Smooth muscle cell (in vitro differentiated cells): ENCODE measurements around the gene SLC6A11. TPM values are rescaled to one million over a fixed set of nuclear protein-coding genes. Genes with fewer than 3 reads are reported as not detected.

Source experiments
- DNase-seq: peaks from one replicate; lab custom pipeline; 2025; ENCODE audit not compliant: unreplicated experiment; lab: John Stamatoyannopoulos, UW
- H2AFZ ChIP-seq: fragments of 200-600 bp; sonication (generic); 2 replicates; pipeline ENCODE4 v1.6.0; 2016; ENCODE audit warnings: antibody characterized with exemption, low read depth, mild to moderate bottlenecking
- H3F3A ChIP-seq: fragments of 200-600 bp; sonication (generic); 2 replicates; pipeline ENCODE4 v1.6.0; 2017; ENCODE audit warnings: antibody characterized with exemption, low read depth
- H3K27ac ChIP-seq: fragments of 200-600 bp; sonication (generic); 2 replicates; pipeline ENCODE4 v1.5.1; 2016; ENCODE audit warnings: low read depth, mild to moderate bottlenecking
- H3K27me3 ChIP-seq: fragments of 200-600 bp; sonication (generic); 2 replicates; pipeline ENCODE4 v1.6.1; 2016; ENCODE audit warnings: low read depth, mild to moderate bottlenecking
- H3K36me3 ChIP-seq: fragments of 200-600 bp; sonication (generic); 2 replicates; pipeline ENCODE4 v1.5.1; 2016; ENCODE audit warnings: low read depth
- H3K4me1 ChIP-seq: fragments of 200-600 bp; sonication (generic); 2 replicates; pipeline ENCODE4 v1.5.1; 2016; ENCODE audit warnings: low read depth
- H3K4me2 ChIP-seq: fragments of 200-600 bp; sonication (generic); 2 replicates; pipeline ENCODE4 v1.6.0; 2016; ENCODE audit warnings: mild to moderate bottlenecking
- H3K4me3 ChIP-seq: fragments of 200-600 bp; sonication (generic); 2 replicates; pipeline ENCODE4 v1.5.1; 2016; ENCODE audit warnings: mild to moderate bottlenecking
- H3K79me2 ChIP-seq: fragments of 200-600 bp; sonication (generic); 2 replicates; pipeline ENCODE4 v1.6.0; 2016; ENCODE audit warnings: low read depth, mild to moderate bottlenecking
- H3K9ac ChIP-seq: fragments of 200-600 bp; sonication (generic); 2 replicates; pipeline ENCODE4 v1.6.0; 2016; ENCODE audit warnings: low read depth
- H3K9me3 ChIP-seq: fragments of 200-600 bp; sonication (generic); replicated peaks from 2 replicates; pipeline ENCODE4 v1.5.1; 2016; ENCODE audit warnings: low read depth
- H4K20me1 ChIP-seq: fragments of 200-600 bp; sonication (generic); 2 replicates; pipeline ENCODE4 v1.6.0; 2016; ENCODE audit warnings: low read depth
- WGBS: methylation state at CpG from one replicate; pipeline ENCODE4 v1.1.7; 2016; ENCODE audit warnings: low lambda C conversion rate; 5-methylcytosine and 5-hydroxymethylcytosine counted together
- polyA plus RNA-seq: library from polyadenylated mRNA; unstranded; fragments of >200 nt; fragmentation: Nextera tagmentation; extraction: Ambion mirVana; gene quantifications from 2 replicates; pipeline ENCODE4 v1.2.1, GENCODE V29; 2016
- total RNA-seq: library from RNA; depleted of rRNA; stranded (reverse); fragments of >200 nt; gene quantifications from 2 replicates; pipeline ENCODE4 v1.2.3, GENCODE V29; 2014
- TF ChIP-seq, protein P1 (sequence below): fragments of 200-600 bp; sonication (generic); IDR thresholded peaks from 2 replicates; pipeline ENCODE4 v1.5.1; 2017; ENCODE audit warnings: borderline replicate concordance, mild to moderate bottlenecking, antibody characterized with exemption; ENCODE audit not compliant: insufficient read depth, poor library complexity, severe bottlenecking

Gene SLC6A11
- total and polyA plus RNA-seq, 2 experiments from 2014 or later: not detected

DNA sequence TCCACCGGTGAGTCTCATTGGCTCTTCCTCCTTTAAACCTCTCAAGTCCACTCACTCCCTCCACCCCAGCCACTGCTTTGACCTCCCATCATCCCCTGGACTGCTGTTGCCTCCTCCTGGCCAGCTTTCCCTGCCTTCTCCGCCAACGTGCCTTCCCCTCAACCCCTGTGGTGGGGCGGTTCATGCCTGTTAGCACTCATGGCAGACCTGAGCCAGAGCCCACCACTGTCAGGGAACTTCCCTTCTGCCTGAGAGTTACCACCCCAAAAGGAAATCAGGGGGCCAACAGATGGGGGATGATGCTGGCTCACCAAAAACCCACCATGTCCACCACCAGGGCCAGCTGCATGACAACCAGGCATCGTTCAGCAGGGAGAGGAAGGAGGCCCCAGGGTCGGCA is 132.3 kb downstream of the SLC6A11 start:
- no peaks in the 10 kb centered on the region for H4K20me1 ChIP-seq
- H3K27me3 ChIP-seq: no peaks in the 10 kb centered on the region
- no peak overlapping the region for H3K9ac ChIP-seq
- no peaks in the 10 kb centered on the region for H3K9me3 ChIP-seq
- no peaks in the 10 kb centered on the region for H3K36me3 ChIP-seq
- no peaks in the 10 kb centered on the region for H3K79me2 ChIP-seq
- no peak for DNase-seq
- TF ChIP-seq, protein P1, sequence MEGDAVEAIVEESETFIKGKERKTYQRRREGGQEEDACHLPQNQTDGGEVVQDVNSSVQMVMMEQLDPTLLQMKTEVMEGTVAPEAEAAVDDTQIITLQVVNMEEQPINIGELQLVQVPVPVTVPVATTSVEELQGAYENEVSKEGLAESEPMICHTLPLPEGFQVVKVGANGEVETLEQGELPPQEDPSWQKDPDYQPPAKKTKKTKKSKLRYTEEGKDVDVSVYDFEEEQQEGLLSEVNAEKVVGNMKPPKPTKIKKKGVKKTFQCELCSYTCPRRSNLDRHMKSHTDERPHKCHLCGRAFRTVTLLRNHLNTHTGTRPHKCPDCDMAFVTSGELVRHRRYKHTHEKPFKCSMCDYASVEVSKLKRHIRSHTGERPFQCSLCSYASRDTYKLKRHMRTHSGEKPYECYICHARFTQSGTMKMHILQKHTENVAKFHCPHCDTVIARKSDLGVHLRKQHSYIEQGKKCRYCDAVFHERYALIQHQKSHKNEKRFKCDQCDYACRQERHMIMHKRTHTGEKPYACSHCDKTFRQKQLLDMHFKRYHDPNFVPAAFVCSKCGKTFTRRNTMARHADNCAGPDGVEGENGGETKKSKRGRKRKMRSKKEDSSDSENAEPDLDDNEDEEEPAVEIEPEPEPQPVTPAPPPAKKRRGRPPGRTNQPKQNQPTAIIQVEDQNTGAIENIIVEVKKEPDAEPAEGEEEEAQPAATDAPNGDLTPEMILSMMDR: no peak
- H3K4me3 ChIP-seq: no peak overlapping the region
- no peak overlapping the region for H2AFZ ChIP-seq
- H3K4me2 ChIP-seq: no peak overlapping the region
- 87% methylated on average over 6 of the region's 6 CpGs for WGBS
- no peak overlapping the region for H3K27ac ChIP-seq
- no peaks in the 10 kb centered on the region for H3F3A ChIP-seq
- H3K4me1 ChIP-seq: no peaks in the 10 kb centered on the region

DNA sequence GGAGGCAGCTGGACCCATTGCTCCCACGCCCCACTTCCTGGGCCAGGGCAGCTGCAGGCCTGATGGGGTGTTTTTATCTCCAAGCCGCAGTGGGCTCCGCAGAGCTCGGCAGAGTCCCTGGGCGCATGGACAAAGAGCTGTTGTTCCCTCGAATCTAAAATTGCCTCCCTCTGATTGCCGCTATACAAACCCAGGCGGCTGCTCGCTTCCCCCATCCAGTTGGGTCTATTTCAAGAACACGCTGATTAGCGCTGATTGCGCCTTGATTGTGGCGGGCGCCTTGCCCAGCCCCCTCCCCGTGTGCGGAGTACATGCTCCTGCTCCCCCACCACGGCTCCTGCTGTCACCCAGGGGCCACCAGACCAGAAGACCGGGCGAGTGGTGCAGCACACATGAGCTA is 133.2 kb downstream of the SLC6A11 start:
- Histone ChIP-seq H3K4me1 (no peaks in the 10 kb centered on the region), H3K27ac (no peak overlapping the region), H3K79me2 (no peaks in the 10 kb centered on the region), H3K36me3 (no peaks in the 10 kb centered on the region), H3F3A (no peaks in the 10 kb centered on the region), H3K27me3 (peaks cover 5% of the 10 kb centered on the region), H3K4me3 (no peak overlapping the region), H3K9ac (no peak overlapping the region), H2AFZ (no peak overlapping the region), H3K9me3 (no peaks in the 10 kb centered on the region), H4K20me1 (no peaks in the 10 kb centered on the region), H3K4me2 (no peak overlapping the region)
- TF ChIP-seq, protein P1: no peak
- WGBS: 88% methylated on average over 19 of the region's 19 CpGs
- no peak for DNase-seq

GRCh38 chr3:10950476-10951294 is 134.7 kb downstream of the SLC6A11 start:
- Histone ChIP-seq H2AFZ (peak overlapping the region; percentile 62), H3K4me2 (no peak overlapping the region), H3K4me3 (no peak overlapping the region), H3K9me3 (no peaks in the 10 kb centered on the region), H3K4me1 (no peaks in the 10 kb centered on the region), H3K79me2 (no peaks in the 10 kb centered on the region), H3K27me3 (peaks cover 7% of the 10 kb centered on the region), H3K27ac (no peak overlapping the region), H3F3A (no peaks in the 10 kb centered on the region), H3K36me3 (no peaks in the 10 kb centered on the region), H3K9ac (no peak overlapping the region), H4K20me1 (no peaks in the 10 kb centered on the region)
- TF ChIP-seq, protein P1: peak; percentile 51
- WGBS: 62% methylated on average over 12 of the region's 12 CpGs
- DNase-seq: no peak
